GM18907 (cell line): ENCODE results near the gene WDR73.

Experiments
- ATAC-seq: cut with Tn5 transposase; IDR thresholded peaks from one replicate; pipeline ENCODE4 v1.9.1; 2021; ENCODE audit warnings: mild to moderate bottlenecking, moderate library complexity; ENCODE audit not compliant: unreplicated experiment

The WDR73 gene

GRCh38 chr15:84621358-84621979, 32.6 kb downstream of the WDR73 start:
- ATAC-seq, result no peak

GRCh38 chr15:84620626-84621025, 33.5 kb downstream of the WDR73 start:
- no peak for ATAC-seq

GRCh38 chr15:84616235-84616634, 37.8 kb downstream of the WDR73 start:
- ATAC-seq, result no peak

GRCh38 chr15:84611631-84612030, 42.5 kb downstream of the WDR73 start:
- ATAC-seq, result no peak

GRCh38 chr15:84609818-84610525, 44.1 kb downstream of the WDR73 start:
- ATAC-seq, result no peak

- no peak for ATAC-seq
These were observed 45.3 kb downstream of the WDR73 start for GRCh38 chr15:84608707-84609284.

- ATAC-seq, result no peak
These were observed 47.4 kb downstream of the WDR73 start for GRCh38 chr15:84606653-84607120.

- no peak for ATAC-seq
These were observed 48.6 kb downstream of the WDR73 start for GRCh38 chr15:84605554-84605882.

GRCh38 chr15:84604826-84605553, 49.1 kb downstream of the WDR73 start:
- no peak for ATAC-seq

- ATAC-seq, result no peak
These were observed 50.3 kb downstream of the WDR73 start for GRCh38 chr15:84603630-84604379.

- no peak for ATAC-seq
These were observed 52.6 kb downstream of the WDR73 start for GRCh38 chr15:84601555-84601838.

- peak; percentile 96 for ATAC-seq
These were observed 53.2 kb downstream of the WDR73 start, which contains the start of gene ZSCAN2 for GRCh38 chr15:84600687-84601554. ZSCAN2 (plus strand) TSS chr15:84601009; CDS start chr15:84603928, 2,919 bp downstream.

GRCh38 chr15:84600331-84600686, 53.8 kb downstream of the WDR73 start:
- ATAC-seq, result peak; percentile 6

GRCh38 chr15:84599906-84600305, 54.2 kb downstream of the WDR73 start:
- no peak for ATAC-seq

GRCh38 chr15:84598993-84599392, 55.1 kb downstream of the WDR73 start:
- no peak for ATAC-seq

GRCh38 chr15:84598250-84598649, 55.8 kb downstream of the WDR73 start:
- ATAC-seq, result peak; percentile 55

GRCh38 chr15:84597296-84597695, 56.8 kb downstream of the WDR73 start:
- ATAC-seq, result no peak

GRCh38 chr15:84595660-84596059, 58.4 kb downstream of the WDR73 start:
- no peak for ATAC-seq

- no peak for ATAC-seq
These were observed 59.3 kb downstream of the WDR73 start for GRCh38 chr15:84594617-84595290.

- no peak for ATAC-seq
These were observed 62.3 kb downstream of the WDR73 start for GRCh38 chr15:84591815-84592214.
